LNCAP (cell line): ENCODE data around the gene PREB.

Source experiments
- TF ChIP-seq, protein P1 (sequence below): fragments of 450-650 bp; IDR thresholded peaks from 2 replicates; pipeline ENCODE4 v1.5.1; 2017; ENCODE audit warnings: mild to moderate bottlenecking

Gene PREB

GRCh38 chr2:27127883-27128667 lies 6.4 kb downstream of the PREB start:
- TF ChIP-seq, protein P1, sequence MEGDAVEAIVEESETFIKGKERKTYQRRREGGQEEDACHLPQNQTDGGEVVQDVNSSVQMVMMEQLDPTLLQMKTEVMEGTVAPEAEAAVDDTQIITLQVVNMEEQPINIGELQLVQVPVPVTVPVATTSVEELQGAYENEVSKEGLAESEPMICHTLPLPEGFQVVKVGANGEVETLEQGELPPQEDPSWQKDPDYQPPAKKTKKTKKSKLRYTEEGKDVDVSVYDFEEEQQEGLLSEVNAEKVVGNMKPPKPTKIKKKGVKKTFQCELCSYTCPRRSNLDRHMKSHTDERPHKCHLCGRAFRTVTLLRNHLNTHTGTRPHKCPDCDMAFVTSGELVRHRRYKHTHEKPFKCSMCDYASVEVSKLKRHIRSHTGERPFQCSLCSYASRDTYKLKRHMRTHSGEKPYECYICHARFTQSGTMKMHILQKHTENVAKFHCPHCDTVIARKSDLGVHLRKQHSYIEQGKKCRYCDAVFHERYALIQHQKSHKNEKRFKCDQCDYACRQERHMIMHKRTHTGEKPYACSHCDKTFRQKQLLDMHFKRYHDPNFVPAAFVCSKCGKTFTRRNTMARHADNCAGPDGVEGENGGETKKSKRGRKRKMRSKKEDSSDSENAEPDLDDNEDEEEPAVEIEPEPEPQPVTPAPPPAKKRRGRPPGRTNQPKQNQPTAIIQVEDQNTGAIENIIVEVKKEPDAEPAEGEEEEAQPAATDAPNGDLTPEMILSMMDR: no peak

DNA sequence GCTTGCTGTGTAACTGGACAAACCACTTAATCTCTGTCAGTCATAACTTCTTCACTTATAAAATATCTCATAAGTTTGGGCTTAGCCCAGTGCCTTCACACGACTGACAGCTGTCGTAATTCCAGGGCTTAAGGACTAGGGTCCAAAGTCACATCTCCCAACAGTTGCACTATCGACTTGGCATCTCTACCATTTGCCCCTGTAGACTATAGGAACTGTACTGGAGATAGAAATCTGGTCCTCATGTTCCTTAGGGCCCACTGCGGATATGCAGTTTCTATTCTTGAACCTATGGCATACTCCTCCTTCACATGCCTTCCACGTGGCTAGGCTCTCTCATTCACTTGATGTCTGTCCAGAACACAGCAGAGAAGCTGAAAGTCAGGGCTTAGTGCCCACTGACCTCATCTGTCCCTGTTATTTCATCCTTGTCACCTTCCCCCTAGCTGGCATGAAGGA lies 8.2 kb downstream of the PREB start:
- TF ChIP-seq, protein P1: no peak

- TF ChIP-seq, protein P1: no peak
These were observed 9.3 kb downstream of the PREB start for GRCh38 chr2:27125104-27125503.

GRCh38 chr2:27123302-27124150 lies 10.9 kb downstream of the PREB start, which contains the start of gene ABHD1:
ABHD1 (plus strand) TSS chr2:27123815; CDS start chr2:27123949, 134 bp downstream.
- TF ChIP-seq, protein P1: no peak

DNA sequence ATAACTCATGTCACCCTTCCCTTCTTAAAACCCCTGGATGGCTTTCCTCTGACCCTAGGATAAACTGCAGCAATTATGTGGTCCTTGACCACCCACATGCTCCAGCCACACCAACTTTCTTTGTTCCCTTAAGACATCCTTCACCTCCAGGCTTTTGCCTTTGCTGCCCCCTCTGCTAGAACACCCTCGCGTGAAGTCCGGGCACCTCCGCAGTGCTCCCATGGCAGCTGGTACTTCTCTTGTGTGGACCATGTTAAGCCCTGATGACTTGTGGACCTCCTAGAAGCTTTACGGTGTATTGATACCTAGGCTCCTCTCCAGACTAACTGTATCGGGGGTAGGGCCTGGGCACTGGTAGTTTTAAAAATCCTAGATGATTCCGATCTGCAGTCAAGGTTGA lies 11.6 kb downstream of the PREB start:
- TF ChIP-seq, protein P1: no peak

- TF ChIP-seq, protein P1: no peak
These were observed 12.5 kb downstream of the PREB start for GRCh38 chr2:27121906-27122305.

- TF ChIP-seq, protein P1: no peak
These were observed 15.7 kb downstream of the PREB start, which contains the start of gene CGREF1 for GRCh38 chr2:27118525-27119329. CGREF1 (minus strand) TSS chr2:27119128; CDS start chr2:27104366, 14,762 bp downstream.
